Endothelial cell (in vitro differentiated cells): ENCODE results near the gene TMIGD3. TPM values are rescaled to one million over a fixed set of nuclear protein-coding genes. Genes with fewer than 3 reads are reported as not detected.

ENCODE experiments used
- DNase-seq: peaks from one replicate; pipeline ENCODE4 v3.0.0; 2021; ENCODE audit warnings: low spot score
- H3K27ac Mint-ChIP-seq: one replicate; pipeline ENCODE4 v1.8.0; 2021; ENCODE audit warnings: mixed read lengths, inconsistent platforms; ENCODE audit not compliant: unreplicated experiment
- H3K27me3 Mint-ChIP-seq: one replicate; pipeline ENCODE4 v1.8.0; 2021; ENCODE audit warnings: mild to moderate bottlenecking, moderate library complexity, mixed read lengths, inconsistent platforms; ENCODE audit not compliant: unreplicated experiment
- H3K36me3 Mint-ChIP-seq: one replicate; pipeline ENCODE4 v1.8.0; 2021; ENCODE audit warnings: mild to moderate bottlenecking, low read depth, mixed read lengths, inconsistent platforms; ENCODE audit not compliant: unreplicated experiment
- H3K4me1 Mint-ChIP-seq: one replicate; pipeline ENCODE4 v1.8.0; 2021; ENCODE audit warnings: mild to moderate bottlenecking, mixed read lengths, inconsistent platforms; ENCODE audit not compliant: unreplicated experiment
- H3K4me3 Mint-ChIP-seq: one replicate; pipeline ENCODE4 v1.8.0; 2021; ENCODE audit warnings: mild to moderate bottlenecking, mixed read lengths, inconsistent platforms; ENCODE audit not compliant: unreplicated experiment
- H3K9me3 Mint-ChIP-seq: one replicate; pipeline ENCODE4 v1.8.0; 2021; ENCODE audit warnings: mixed read lengths, inconsistent platforms; ENCODE audit not compliant: unreplicated experiment
- total RNA-seq: library from RNA; stranded (reverse); fragmentation: NEBNext Ultra II Directional; extraction: Animal tissue kit (Norgen Biotek cat#: 25700); gene quantifications from one replicate; pipeline ENCODE4 v1.2.1, GENCODE V29; 2021; ENCODE audit not compliant: unreplicated experiment
- TF ChIP-seq, protein P1 (sequence below): fragments of 200-600 bp; sonication (generic); IDR thresholded peaks from one replicate; pipeline ENCODE4 v1.5.0; 2021; ENCODE audit warnings: antibody characterized with exemption; ENCODE audit not compliant: unreplicated experiment

The TMIGD3 gene
- total RNA-seq, 1 donor from 2014 or later: 1.1 TPM

GRCh38 chr1:111471538-111471937 is 31.9 kb downstream of the TMIGD3 start:
- H3K4me3 Mint-ChIP-seq: no peak overlapping the region
- TF ChIP-seq, protein P1, sequence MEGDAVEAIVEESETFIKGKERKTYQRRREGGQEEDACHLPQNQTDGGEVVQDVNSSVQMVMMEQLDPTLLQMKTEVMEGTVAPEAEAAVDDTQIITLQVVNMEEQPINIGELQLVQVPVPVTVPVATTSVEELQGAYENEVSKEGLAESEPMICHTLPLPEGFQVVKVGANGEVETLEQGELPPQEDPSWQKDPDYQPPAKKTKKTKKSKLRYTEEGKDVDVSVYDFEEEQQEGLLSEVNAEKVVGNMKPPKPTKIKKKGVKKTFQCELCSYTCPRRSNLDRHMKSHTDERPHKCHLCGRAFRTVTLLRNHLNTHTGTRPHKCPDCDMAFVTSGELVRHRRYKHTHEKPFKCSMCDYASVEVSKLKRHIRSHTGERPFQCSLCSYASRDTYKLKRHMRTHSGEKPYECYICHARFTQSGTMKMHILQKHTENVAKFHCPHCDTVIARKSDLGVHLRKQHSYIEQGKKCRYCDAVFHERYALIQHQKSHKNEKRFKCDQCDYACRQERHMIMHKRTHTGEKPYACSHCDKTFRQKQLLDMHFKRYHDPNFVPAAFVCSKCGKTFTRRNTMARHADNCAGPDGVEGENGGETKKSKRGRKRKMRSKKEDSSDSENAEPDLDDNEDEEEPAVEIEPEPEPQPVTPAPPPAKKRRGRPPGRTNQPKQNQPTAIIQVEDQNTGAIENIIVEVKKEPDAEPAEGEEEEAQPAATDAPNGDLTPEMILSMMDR: no peak
- H3K27ac Mint-ChIP-seq: no peak overlapping the region
- no peak for DNase-seq
- H3K36me3 Mint-ChIP-seq: no peaks in the 10 kb centered on the region
- peaks cover 1% of the 10 kb centered on the region for H3K27me3 Mint-ChIP-seq
- no peaks in the 10 kb centered on the region for H3K9me3 Mint-ChIP-seq
- peaks cover 1% of the 10 kb centered on the region for H3K4me1 Mint-ChIP-seq

DNA sequence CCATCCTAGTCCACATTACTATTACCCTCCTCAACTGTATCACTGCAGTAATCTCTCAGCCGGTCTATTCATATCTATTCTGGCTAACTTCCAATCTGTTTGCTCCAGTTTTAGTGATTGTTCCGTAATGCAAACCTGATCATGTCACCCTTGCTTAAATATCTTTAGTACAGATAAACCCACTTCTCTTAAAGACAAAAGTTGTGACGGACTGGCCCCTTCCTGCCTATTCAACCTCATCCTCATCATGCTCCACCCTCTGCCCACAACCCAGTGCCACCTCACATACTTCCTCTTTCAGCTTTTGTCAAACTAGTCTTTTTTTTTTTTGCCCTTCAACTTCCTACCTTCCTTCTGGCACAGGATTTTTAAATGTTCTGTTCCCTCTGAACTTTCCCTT is 32.4 kb downstream of the TMIGD3 start:
- Mint-ChIP-seq H3K36me3 (no peaks in the 10 kb centered on the region), H3K27ac (no peak overlapping the region), H3K4me1 (no peaks in the 10 kb centered on the region), H3K27me3 (peaks cover 1% of the 10 kb centered on the region), H3K4me3 (no peak overlapping the region), H3K9me3 (no peaks in the 10 kb centered on the region)
- TF ChIP-seq, protein P1: no peak
- no peak for DNase-seq

- Mint-ChIP-seq H3K4me3 (no peak overlapping the region), H3K27me3 (peaks cover 1% of the 10 kb centered on the region), H3K27ac (no peak overlapping the region), H3K4me1 (no peaks in the 10 kb centered on the region), H3K9me3 (no peaks in the 10 kb centered on the region), H3K36me3 (no peaks in the 10 kb centered on the region)
- TF ChIP-seq, protein P1: no peak
- no peak for DNase-seq
Observed at GRCh38 chr1:111470596-111470995, 32.8 kb downstream of the TMIGD3 start.

DNA sequence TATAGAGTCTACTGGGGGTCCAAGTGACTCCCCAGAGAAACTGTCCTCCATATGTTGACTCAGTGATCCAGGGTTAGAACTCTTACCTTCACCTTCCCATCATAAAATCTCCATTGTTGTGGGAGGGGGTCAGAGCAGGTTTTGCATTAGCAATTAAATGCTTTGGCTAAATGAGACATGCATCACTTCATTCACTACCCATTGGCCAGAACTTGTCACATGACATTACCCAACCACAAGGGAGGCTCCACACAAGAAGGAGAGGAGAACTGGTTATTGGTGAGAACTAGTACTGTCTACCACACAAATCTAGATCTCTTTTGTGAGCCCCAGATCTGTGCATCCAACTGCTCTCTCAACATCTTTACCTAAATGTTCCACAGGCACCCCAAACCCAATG is 33.9 kb downstream of the TMIGD3 start:
- H3K27ac Mint-ChIP-seq: no peak overlapping the region
- H3K36me3 Mint-ChIP-seq: no peaks in the 10 kb centered on the region
- H3K27me3 Mint-ChIP-seq: peaks cover 1% of the 10 kb centered on the region
- no peaks in the 10 kb centered on the region for H3K4me1 Mint-ChIP-seq
- no peak for DNase-seq
- no peaks in the 10 kb centered on the region for H3K9me3 Mint-ChIP-seq
- TF ChIP-seq, protein P1: no peak
- H3K4me3 Mint-ChIP-seq: no peak overlapping the region

GRCh38 chr1:111468717-111469100 is 34.7 kb downstream of the TMIGD3 start:
- Mint-ChIP-seq H3K36me3 (no peaks in the 10 kb centered on the region), H3K4me3 (no peak overlapping the region), H3K4me1 (no peaks in the 10 kb centered on the region), H3K27ac (no peak overlapping the region), H3K9me3 (no peaks in the 10 kb centered on the region), H3K27me3 (peaks cover 1% of the 10 kb centered on the region)
- TF ChIP-seq, protein P1: no peak
- no peak for DNase-seq
